ENCODE results near the gene LRRC47.

GRCh38 chr1:3831689-3832088, 35.4 kb upstream of the LRRC47 start:
- TF ChIP-seq EP300 (conservative IDR thresholded peaks at IDR 0.05; ENCODE audit: poor library complexity, severe bottlenecking) (no peak), CTCF (IDR thresholded peaks at IDR 0.05; ENCODE audit: poor library complexity, severe bottlenecking) (no peak), RAD21 (conservative IDR thresholded peaks at IDR 0.05) (no peak), TAF1 (IDR thresholded peaks at IDR 0.05; ENCODE audit: low read depth) (no peak)

Measured in neural cell (in vitro differentiated cells).